ENCODE measurements around the gene TIAM2.

- TF ChIP-seq CTCF (IDR thresholded peaks at IDR 0.05 in 8 of 11, conservative IDR thresholded peaks at IDR 0.05 in 3 of 11): no peak
- no peak for TF ChIP-seq POLR2A (IDR thresholded peaks at IDR 0.05)
- no peak for TF ChIP-seq POLR2AphosphoS5 (IDR thresholded peaks at IDR 0.05)
Measured at GRCh38 chr6:155117256-155117655, 122.1 kb downstream of the TIAM2 start.

All from spleen (tissue), 7 donors.